Epithelial cell of proximal tubule (primary cell): ENCODE results near the gene JDP2. TPM values are rescaled to one million over a fixed set of nuclear protein-coding genes. Genes with fewer than 3 reads are reported as not detected.
"Not testable (repeated sequence)": the region's sequence is repeated elsewhere in the genome, so short reads cannot be mapped to it uniquely, and the experiment has no call there.

Experiments
- DNase-seq: peaks from one replicate; pipeline ENCODE4 v3.0.0-alpha.2; 2011; ENCODE audit warnings: low read depth
- H3K4me3 ChIP-seq: 2 replicates; pipeline ENCODE4 v1.5.1; 2011; ENCODE audit warnings: low read depth, mild to moderate bottlenecking, low read length
- total RNA-seq: library from RNA; depleted of rRNA; stranded (reverse); fragments of >200 nt; gene quantifications from 2 replicates; pipeline ENCODE4 v1.2.3, GENCODE V29; 2015
- TF ChIP-seq, protein P1 (sequence below): conservative IDR thresholded peaks from 2 replicates; pipeline ENCODE4 v1.5.1; 2012; ENCODE audit warnings: low read depth, mild to moderate bottlenecking, low read length

The JDP2 gene, protein sequence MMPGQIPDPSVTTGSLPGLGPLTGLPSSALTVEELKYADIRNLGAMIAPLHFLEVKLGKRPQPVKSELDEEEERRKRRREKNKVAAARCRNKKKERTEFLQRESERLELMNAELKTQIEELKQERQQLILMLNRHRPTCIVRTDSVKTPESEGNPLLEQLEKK
- 16.6 and 33.4 TPM in 2 replicates for total RNA-seq

- peak within 1 kb of the TSS; percentile 71 for H3K4me3 ChIP-seq
- no peak for DNase-seq
- TF ChIP-seq, protein P1, sequence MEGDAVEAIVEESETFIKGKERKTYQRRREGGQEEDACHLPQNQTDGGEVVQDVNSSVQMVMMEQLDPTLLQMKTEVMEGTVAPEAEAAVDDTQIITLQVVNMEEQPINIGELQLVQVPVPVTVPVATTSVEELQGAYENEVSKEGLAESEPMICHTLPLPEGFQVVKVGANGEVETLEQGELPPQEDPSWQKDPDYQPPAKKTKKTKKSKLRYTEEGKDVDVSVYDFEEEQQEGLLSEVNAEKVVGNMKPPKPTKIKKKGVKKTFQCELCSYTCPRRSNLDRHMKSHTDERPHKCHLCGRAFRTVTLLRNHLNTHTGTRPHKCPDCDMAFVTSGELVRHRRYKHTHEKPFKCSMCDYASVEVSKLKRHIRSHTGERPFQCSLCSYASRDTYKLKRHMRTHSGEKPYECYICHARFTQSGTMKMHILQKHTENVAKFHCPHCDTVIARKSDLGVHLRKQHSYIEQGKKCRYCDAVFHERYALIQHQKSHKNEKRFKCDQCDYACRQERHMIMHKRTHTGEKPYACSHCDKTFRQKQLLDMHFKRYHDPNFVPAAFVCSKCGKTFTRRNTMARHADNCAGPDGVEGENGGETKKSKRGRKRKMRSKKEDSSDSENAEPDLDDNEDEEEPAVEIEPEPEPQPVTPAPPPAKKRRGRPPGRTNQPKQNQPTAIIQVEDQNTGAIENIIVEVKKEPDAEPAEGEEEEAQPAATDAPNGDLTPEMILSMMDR = peak; percentile 5
Observed at GRCh38 chr14:75427482-75428229, at the start of gene JDP2. JDP2 (plus strand) TSS chr14:75428022; CDS start chr14:75437921, 9,899 bp downstream.

- no peak for DNase-seq
- TF ChIP-seq, protein P1 = no peak
- H3K4me3 ChIP-seq = no peak overlapping the region
Observed at GRCh38 chr14:75379246-75379929, 48.4 kb upstream of the JDP2 start.

GRCh38 chr14:75379930-75380270 is 47.9 kb upstream of the JDP2 start:
- TF ChIP-seq, protein P1 = no peak
- no peak overlapping the region for H3K4me3 ChIP-seq
- no peak for DNase-seq

DNA sequence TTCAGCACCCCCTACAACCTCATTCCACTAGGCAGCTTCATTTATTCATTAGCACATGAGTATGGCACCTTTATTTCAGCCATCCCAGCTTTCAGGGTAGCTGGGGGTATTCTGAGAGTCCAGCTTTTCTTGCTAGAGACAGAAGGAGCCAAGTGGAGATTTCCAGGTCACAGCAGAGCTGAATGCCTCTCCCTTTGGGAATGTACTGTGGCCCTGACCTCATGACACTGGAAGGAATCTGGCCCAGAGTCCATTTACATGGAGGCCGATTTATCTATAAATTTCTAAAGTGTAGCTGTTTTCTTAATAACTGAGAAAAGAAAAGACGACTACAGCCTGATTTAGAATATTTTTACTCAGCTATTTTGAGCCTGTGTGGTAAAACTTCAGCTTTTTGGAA is 47.2 kb upstream of the JDP2 start:
- no peak for DNase-seq
- TF ChIP-seq, protein P1 = no peak
- no peak overlapping the region for H3K4me3 ChIP-seq

GRCh38 chr14:75381642-75382041 is 46.2 kb upstream of the JDP2 start:
- TF ChIP-seq, protein P1 = no peak

GRCh38 chr14:75383219-75383618 is 44.6 kb upstream of the JDP2 start:
- DNase-seq, H3K4me3 ChIP-seq: not testable (repeated sequence)

More at GRCh38 chr14:75381642-75382041, 46.2 kb upstream of the JDP2 start:
- DNase-seq = no peak
- H3K4me3 ChIP-seq = no peak overlapping the region

GRCh38 chr14:75383721-75384120 is 44.1 kb upstream of the JDP2 start:
- TF ChIP-seq, protein P1 = no peak
- no peak for DNase-seq

More at GRCh38 chr14:75383721-75384120, 44.1 kb upstream of the JDP2 start:
- no peak overlapping the region for H3K4me3 ChIP-seq
